Lower leg skin (tissue), 4 donors: Measurements from ENCODE around the gene PTPRN2. TPM values are rescaled to one million over a fixed set of nuclear protein-coding genes. Genes with fewer than 3 reads are reported as not detected.

ENCODE experiments used
- DNase-seq, 2 donors: peaks; one replicate each; pipeline ENCODE4 v3.0.0-alpha.2; 2019; ENCODE audit warnings: low spot score in 2 of 2
- H3K4me3 ChIP-seq: fragments of 200-600 bp; sonication (generic); 2 replicates; pipeline ENCODE4 v1.5.1; 2017; ENCODE audit warnings: mild to moderate bottlenecking, low read depth; ENCODE audit not compliant: poor library complexity, severe bottlenecking
- POLR2A ChIP-seq, 2 donors: fragments of 450-650 bp; IDR thresholded peaks; one replicate each; pipeline ENCODE4 v1.6.1; 2016 to 2017; ENCODE audit warnings: antibody characterized with exemption in 2 of 2, mild to moderate bottlenecking in 1 of 2, moderate library complexity in 1 of 2
- WGBS, 2 donors: methylation state at CpG; one replicate each; pipeline ENCODE4 v1.1.5; 2018; 5-methylcytosine and 5-hydroxymethylcytosine counted together
- intact Hi-C: fragments of 100-400 bp; cut with DNase I; formaldehyde crosslinking; loops from one replicate; pipeline ENCODE4 v1.15.0; 2023; ENCODE audit warnings: low total_unique reads
- total RNA-seq, 4 donors: library from RNA; depleted of rRNA; stranded (reverse); fragments of >200 nt; gene quantifications; one replicate each; pipeline ENCODE4 v1.1.0, GENCODE V29; 2016
- TF ChIP-seq, protein P1 (sequence below), 3 donors: fragments of 450-650 bp; IDR thresholded peaks; one replicate each; pipeline ENCODE4 v1.5.1; 2016; ENCODE audit warnings: antibody characterized with exemption in 3 of 3, mild to moderate bottlenecking in 3 of 3, moderate library complexity in 2 of 3

The PTPRN2 gene
- total RNA-seq, 4 donors from 2014 or later, result 0.11 to 1.6 (median 0.92) TPM

DNA sequence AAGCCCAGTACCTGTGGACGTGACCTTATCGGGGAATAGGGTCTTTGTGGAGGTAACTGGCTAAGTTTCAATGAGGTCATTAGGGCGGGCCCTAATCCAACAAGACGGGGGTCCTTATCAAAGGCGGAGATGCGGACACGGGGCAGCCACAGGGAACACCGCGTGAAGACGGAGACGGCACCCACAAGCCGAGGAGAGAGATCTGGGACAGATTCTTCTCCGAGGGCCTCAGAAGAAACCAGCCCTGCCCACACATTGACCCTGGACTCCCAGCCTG lies 733.9 kb downstream of the PTPRN2 start:
- 95% methylated on average over 13 of the region's 13 CpGs for WGBS, 2 donors
- DNase-seq, result no peak
- intact Hi-C loops, result no loop called here
- H3K4me3 ChIP-seq, result no peak overlapping the region
- no peak for TF ChIP-seq POLR2A (IDR thresholded peaks at IDR 0.05)
- TF ChIP-seq, protein P1, sequence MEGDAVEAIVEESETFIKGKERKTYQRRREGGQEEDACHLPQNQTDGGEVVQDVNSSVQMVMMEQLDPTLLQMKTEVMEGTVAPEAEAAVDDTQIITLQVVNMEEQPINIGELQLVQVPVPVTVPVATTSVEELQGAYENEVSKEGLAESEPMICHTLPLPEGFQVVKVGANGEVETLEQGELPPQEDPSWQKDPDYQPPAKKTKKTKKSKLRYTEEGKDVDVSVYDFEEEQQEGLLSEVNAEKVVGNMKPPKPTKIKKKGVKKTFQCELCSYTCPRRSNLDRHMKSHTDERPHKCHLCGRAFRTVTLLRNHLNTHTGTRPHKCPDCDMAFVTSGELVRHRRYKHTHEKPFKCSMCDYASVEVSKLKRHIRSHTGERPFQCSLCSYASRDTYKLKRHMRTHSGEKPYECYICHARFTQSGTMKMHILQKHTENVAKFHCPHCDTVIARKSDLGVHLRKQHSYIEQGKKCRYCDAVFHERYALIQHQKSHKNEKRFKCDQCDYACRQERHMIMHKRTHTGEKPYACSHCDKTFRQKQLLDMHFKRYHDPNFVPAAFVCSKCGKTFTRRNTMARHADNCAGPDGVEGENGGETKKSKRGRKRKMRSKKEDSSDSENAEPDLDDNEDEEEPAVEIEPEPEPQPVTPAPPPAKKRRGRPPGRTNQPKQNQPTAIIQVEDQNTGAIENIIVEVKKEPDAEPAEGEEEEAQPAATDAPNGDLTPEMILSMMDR (IDR thresholded peaks at IDR 0.05), result no peak

DNA sequence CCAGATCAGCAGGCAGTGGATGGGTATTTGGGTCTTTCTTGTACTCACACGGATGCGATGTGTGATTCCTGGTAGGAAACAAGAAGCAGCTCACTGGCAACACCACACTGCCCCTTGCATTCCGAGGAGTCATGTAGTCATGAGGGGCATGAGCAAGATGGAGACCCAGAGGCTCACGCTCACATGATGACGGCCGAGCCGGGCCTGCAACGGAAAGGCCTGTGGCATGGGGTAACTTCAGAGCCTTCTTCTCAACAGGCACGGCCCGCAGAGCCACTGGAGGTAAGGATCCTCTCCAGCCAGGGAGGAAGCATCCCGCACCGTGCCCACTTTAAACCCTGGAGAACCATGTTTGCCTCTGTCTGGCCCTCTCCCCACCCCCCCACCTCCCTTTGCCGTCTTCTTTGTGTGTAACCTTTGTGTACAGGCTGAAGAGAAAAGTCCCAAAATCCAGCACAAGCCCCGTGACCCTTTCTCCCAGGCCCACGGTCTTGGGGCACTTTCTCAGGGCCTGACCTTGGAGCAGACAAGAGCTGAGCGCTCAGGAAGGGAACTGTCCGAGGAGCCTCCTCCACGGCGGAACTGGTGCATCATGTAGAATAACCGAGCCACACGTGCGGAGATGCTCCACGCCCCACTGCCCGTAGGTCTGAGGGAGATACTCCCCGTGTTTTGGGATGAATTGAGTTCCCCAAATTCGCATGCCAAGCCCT lies 734.4 kb downstream of the PTPRN2 start:
- 97% methylated on average over 26 of the region's 26 CpGs for WGBS, 2 donors
- intact Hi-C loops, result no loop called here
- TF ChIP-seq, protein P1 (IDR thresholded peaks at IDR 0.05), result no peak
- TF ChIP-seq POLR2A (IDR thresholded peaks at IDR 0.05), result no peak
- no peak for DNase-seq
- H3K4me3 ChIP-seq, result no peak overlapping the region

DNA sequence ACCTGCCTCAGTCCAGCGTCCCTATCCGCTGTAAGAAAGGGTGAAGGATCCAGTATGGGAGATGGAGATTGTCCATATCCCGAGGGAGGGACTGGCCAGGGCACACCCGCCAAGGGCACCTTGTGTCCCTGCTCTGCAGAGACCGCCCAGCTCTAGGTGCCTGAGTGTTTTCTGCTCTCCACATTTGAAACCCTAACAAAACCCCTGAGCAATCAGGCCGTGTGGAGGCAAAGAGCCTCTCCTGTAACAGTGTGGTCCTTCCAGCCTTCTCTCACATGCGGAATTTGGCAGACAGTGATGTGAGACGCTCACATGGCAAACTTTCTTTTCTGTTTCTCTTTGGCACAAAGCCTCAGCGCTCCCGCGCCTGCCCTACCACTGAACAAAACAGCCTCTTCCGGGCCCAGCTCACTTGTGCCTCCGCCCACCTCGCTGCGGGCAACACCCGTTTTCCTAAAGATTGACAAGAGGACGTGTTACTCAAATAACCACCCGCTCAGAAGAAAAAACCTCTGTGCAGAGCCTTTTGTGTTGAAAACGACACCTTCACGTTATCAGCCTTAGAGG lies 736.0 kb downstream of the PTPRN2 start:
- WGBS, 2 donors, result 14 to 20% methylated on average over 20 of the region's 20 CpGs
- H3K4me3 ChIP-seq, result no peak overlapping the region
- intact Hi-C loops, result no loop called here
- TF ChIP-seq, protein P1 (IDR thresholded peaks at IDR 0.05), result no peak
- no peak for TF ChIP-seq POLR2A (IDR thresholded peaks at IDR 0.05)
- DNase-seq, result peak; percentile 50 to 90

DNA sequence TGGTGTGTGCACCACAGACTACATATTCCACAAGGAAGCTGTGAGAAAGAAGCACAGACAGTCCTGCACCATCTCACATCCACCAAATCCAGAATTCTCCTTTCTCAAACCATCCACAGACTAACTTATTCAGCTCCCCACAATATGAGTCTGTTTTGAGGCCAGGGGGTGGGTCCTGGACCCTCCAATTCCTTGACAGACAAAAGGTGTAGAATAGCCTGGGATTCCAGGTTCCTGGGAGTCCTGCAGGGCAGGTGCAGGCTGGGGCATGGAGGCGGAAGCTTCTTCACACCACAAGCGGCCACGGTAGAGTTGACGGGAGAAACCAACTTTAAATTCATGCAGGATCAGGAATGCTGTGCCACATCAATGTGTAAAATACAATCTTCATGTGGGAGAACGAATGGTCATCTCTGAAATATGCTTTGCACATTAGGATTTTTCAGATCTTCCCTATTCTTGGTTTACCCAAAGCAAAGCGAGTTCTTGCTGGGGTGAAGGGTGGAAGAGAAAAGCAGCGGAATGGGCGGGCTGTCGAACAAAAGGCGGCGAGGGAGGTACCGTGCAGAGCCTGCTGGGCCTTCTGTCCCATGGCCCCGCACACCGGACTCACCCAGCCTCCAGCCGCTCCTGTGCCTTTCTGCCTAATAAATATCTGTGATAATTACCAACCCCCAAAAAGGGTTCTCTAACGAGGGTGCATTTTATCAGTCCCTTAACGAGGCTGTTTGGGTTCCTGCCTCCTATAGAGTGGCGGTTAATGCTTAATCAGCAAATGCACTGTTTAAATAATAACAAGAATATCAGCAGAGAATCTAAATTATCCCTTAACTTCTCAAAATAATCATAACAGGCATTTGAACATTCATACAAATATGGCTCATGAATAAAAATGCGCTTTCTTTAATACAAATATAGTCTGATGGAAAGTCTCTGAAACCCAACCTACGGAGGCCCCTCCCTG lies 736.9 kb downstream of the PTPRN2 start:
- no peak for DNase-seq
- TF ChIP-seq, protein P1 (IDR thresholded peaks at IDR 0.05), result no peak
- no peak for TF ChIP-seq POLR2A (IDR thresholded peaks at IDR 0.05)
- WGBS, 2 donors, result 88% methylated on average over 20 of the region's 20 CpGs
- no peak overlapping the region for H3K4me3 ChIP-seq
- intact Hi-C loops, result no loop called here

DNA sequence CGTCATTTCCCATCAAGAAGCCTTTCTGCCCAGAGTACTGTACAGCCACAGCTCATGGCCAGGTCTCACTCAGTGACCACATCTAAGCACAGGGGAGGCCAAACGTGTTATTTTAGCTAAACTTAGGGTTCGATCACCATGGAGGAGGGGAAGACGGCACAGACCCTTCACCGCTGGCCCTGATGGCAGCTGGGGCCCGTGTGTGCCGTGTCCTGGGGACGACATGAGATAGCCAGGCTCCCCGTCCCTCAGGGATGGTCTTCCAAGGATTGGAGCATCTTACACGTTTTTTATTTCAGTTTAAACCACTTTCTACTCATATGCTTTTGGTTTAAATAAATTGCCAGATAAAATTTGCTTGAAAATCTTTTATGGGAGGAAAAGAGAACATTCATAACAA lies 737.9 kb downstream of the PTPRN2 start:
- WGBS, 2 donors, result 86 to 88% methylated on average over 10 of the region's 10 CpGs
- no peak for DNase-seq
- no peak for TF ChIP-seq POLR2A (IDR thresholded peaks at IDR 0.05)
- TF ChIP-seq, protein P1 (IDR thresholded peaks at IDR 0.05), result no peak
- intact Hi-C loops, result no loop called here
- no peak overlapping the region for H3K4me3 ChIP-seq
